ENCODE measurements around the gene HHATL. TPM values are rescaled to one million over a fixed set of nuclear protein-coding genes. Genes with fewer than 3 reads are reported as not detected.
A peak's percentile ranks its signal among the peaks of the same experiment; 100 is the strongest.

Gene HHATL
- total RNA-seq = not detected

GRCh38 chr3:42702066-42702951, at the start of gene HHATL:
HHATL (minus strand) TSS chr3:42702798; CDS start chr3:42700826, 1,972 bp downstream.
- H3K4me1 Mint-ChIP-seq = peaks cover 13% of the 10 kb centered on the region
- ATAC-seq (ENCODE audit: low read depth) (no peak), DNase-seq (no peak)
- H3K36me3 Mint-ChIP-seq = no peaks in the 10 kb centered on the region
- H3K4me3 Mint-ChIP-seq = no peak within 1 kb of the TSS
- no peak within 1 kb of the TSS for H3K27ac Mint-ChIP-seq
- H3K27me3 Mint-ChIP-seq = no peaks in the 10 kb centered on the region
- POLR2A ChIA-PET = no interaction called here
- H3K9me3 Mint-ChIP-seq = no peaks in the 10 kb centered on the region

- POLR2A ChIA-PET = no interaction called here
- ATAC-seq (ENCODE audit: low read depth) (no peak), DNase-seq (no peak)
- Mint-ChIP-seq H3K9me3 (no peaks in the 10 kb centered on the region), H3K4me1 (peaks cover 17% of the 10 kb centered on the region), H3K36me3 (no peaks in the 10 kb centered on the region), H3K27me3 (peaks cover 5% of the 10 kb centered on the region), H3K4me3 (no peak overlapping the region), H3K27ac (no peak overlapping the region)
Observed at GRCh38 chr3:42751609-42752008, 49.0 kb upstream of the HHATL start.

- Mint-ChIP-seq H3K36me3 (no peaks in the 10 kb centered on the region), H3K4me1 (peaks cover 17% of the 10 kb centered on the region), H3K27me3 (peaks cover 2% of the 10 kb centered on the region), H3K27ac (no peak overlapping the region), H3K4me3 (no peak overlapping the region), H3K9me3 (no peaks in the 10 kb centered on the region)
- ATAC-seq (ENCODE audit: low read depth) = no peak
- no peak for DNase-seq
- POLR2A ChIA-PET = no interaction called here
Observed at GRCh38 chr3:42750834-42751233, 48.2 kb upstream of the HHATL start.

GRCh38 chr3:42749753-42750231, 47.2 kb upstream of the HHATL start:
- Mint-ChIP-seq H3K27ac (no peak overlapping the region), H3K4me1 (peaks cover 13% of the 10 kb centered on the region), H3K4me3 (no peak overlapping the region), H3K36me3 (no peaks in the 10 kb centered on the region), H3K9me3 (no peaks in the 10 kb centered on the region), H3K27me3 (no peaks in the 10 kb centered on the region)
- ATAC-seq (ENCODE audit: low read depth) = peak; percentile 46
- POLR2A ChIA-PET = no interaction called here
- no peak for DNase-seq

- POLR2A ChIA-PET = no interaction called here
- no peak overlapping the region for H3K27ac Mint-ChIP-seq
- DNase-seq = no peak
- ATAC-seq (ENCODE audit: low read depth) = no peak
- H3K4me3 Mint-ChIP-seq = no peak overlapping the region
- no peaks in the 10 kb centered on the region for H3K36me3 Mint-ChIP-seq
- H3K4me1 Mint-ChIP-seq = peaks cover 14% of the 10 kb centered on the region
- H3K9me3 Mint-ChIP-seq = no peaks in the 10 kb centered on the region
- no peaks in the 10 kb centered on the region for H3K27me3 Mint-ChIP-seq
Observed at GRCh38 chr3:42749025-42749752, 46.6 kb upstream of the HHATL start.

GRCh38 chr3:42747581-42747980, 45.0 kb upstream of the HHATL start:
- Mint-ChIP-seq H3K9me3 (no peaks in the 10 kb centered on the region), H3K27ac (peak overlapping the region; percentile 16), H3K4me3 (no peak overlapping the region), H3K27me3 (no peaks in the 10 kb centered on the region), H3K4me1 (peaks cover 16% of the 10 kb centered on the region), H3K36me3 (no peaks in the 10 kb centered on the region)
- DNase-seq = no peak
- POLR2A ChIA-PET = interaction anchor here (0.7 kb wide), 1 partner anchor 147 kb away, joined by 4 read pairs; the partner anchor contains the start of gene NKTR
- no peak for ATAC-seq (ENCODE audit: low read depth)

GRCh38 chr3:42746455-42747450, 44.2 kb upstream of the HHATL start:
- H3K27ac Mint-ChIP-seq = peak overlapping the region; percentile 16

GRCh38 chr3:42745776-42746454, 43.3 kb upstream of the HHATL start:
- DNase-seq (no peak), ATAC-seq (ENCODE audit: low read depth) (no peak)
- no peaks in the 10 kb centered on the region for H3K9me3 Mint-ChIP-seq
- no peak overlapping the region for H3K4me3 Mint-ChIP-seq
- no peaks in the 10 kb centered on the region for H3K27me3 Mint-ChIP-seq
- H3K36me3 Mint-ChIP-seq = no peaks in the 10 kb centered on the region
- POLR2A ChIA-PET = interaction anchor here (0.8 kb wide), 1 partner anchor 163 kb away, joined by 4 read pairs; no protein-coding TSS in a partner anchor
- no peak overlapping the region for H3K27ac Mint-ChIP-seq
- peaks cover 16% of the 10 kb centered on the region for H3K4me1 Mint-ChIP-seq

More at GRCh38 chr3:42746455-42747450, 44.2 kb upstream of the HHATL start:
- H3K27me3 Mint-ChIP-seq = no peaks in the 10 kb centered on the region
- no peaks in the 10 kb centered on the region for H3K36me3 Mint-ChIP-seq
- peaks cover 16% of the 10 kb centered on the region for H3K4me1 Mint-ChIP-seq
- ATAC-seq (ENCODE audit: low read depth) (no peak), DNase-seq (no peak)
- H3K9me3 Mint-ChIP-seq = no peaks in the 10 kb centered on the region
- no peak overlapping the region for H3K4me3 Mint-ChIP-seq
- POLR2A ChIA-PET = no interaction called here

GRCh38 chr3:42745291-42745745, 42.7 kb upstream of the HHATL start:
- H3K4me1 Mint-ChIP-seq = peaks cover 16% of the 10 kb centered on the region
- H3K36me3 Mint-ChIP-seq = no peaks in the 10 kb centered on the region
- POLR2A ChIA-PET = interaction anchor here (0.8 kb wide), 1 partner anchor 163 kb away, joined by 4 read pairs; no protein-coding TSS in a partner anchor
- H3K27ac Mint-ChIP-seq = no peak overlapping the region
- H3K27me3 Mint-ChIP-seq = no peaks in the 10 kb centered on the region
- H3K9me3 Mint-ChIP-seq = no peaks in the 10 kb centered on the region
- ATAC-seq (ENCODE audit: low read depth) (no peak), DNase-seq (no peak)
- no peak overlapping the region for H3K4me3 Mint-ChIP-seq

GRCh38 chr3:42743204-42743995, 40.8 kb upstream of the HHATL start:
- no peak overlapping the region for H3K4me3 Mint-ChIP-seq
- POLR2A ChIA-PET = interaction anchor here (0.6 kb wide), 1 partner anchor 161 kb away, joined by 3 read pairs; the partner anchor contains the start of gene SEC22C
- H3K27me3 Mint-ChIP-seq = peaks cover 3% of the 10 kb centered on the region
- no peaks in the 10 kb centered on the region for H3K9me3 Mint-ChIP-seq
- no peak overlapping the region for H3K27ac Mint-ChIP-seq
- peaks cover 12% of the 10 kb centered on the region for H3K4me1 Mint-ChIP-seq
- no peaks in the 10 kb centered on the region for H3K36me3 Mint-ChIP-seq
- no peak for DNase-seq
- ATAC-seq (ENCODE audit: low read depth) = no peak

- ATAC-seq (ENCODE audit: low read depth) (no peak), DNase-seq (no peak)
- H3K4me3 Mint-ChIP-seq = no peak overlapping the region
- no peaks in the 10 kb centered on the region for H3K9me3 Mint-ChIP-seq
- no peak overlapping the region for H3K27ac Mint-ChIP-seq
- POLR2A ChIA-PET = no interaction called here
- H3K27me3 Mint-ChIP-seq = peaks cover 9% of the 10 kb centered on the region
- H3K4me1 Mint-ChIP-seq = peaks cover 7% of the 10 kb centered on the region
- no peaks in the 10 kb centered on the region for H3K36me3 Mint-ChIP-seq
Observed at GRCh38 chr3:42742688-42743087, 40.1 kb upstream of the HHATL start.

GRCh38 chr3:42742259-42742658, 39.7 kb upstream of the HHATL start:
- no peak overlapping the region for H3K4me3 Mint-ChIP-seq

More at GRCh38 chr3:42742259-42742658, 39.7 kb upstream of the HHATL start:
- ATAC-seq (ENCODE audit: low read depth) = no peak
- POLR2A ChIA-PET = no interaction called here
- Mint-ChIP-seq H3K36me3 (no peaks in the 10 kb centered on the region), H3K27ac (no peak overlapping the region), H3K27me3 (peaks cover 9% of the 10 kb centered on the region), H3K4me1 (peaks cover 3% of the 10 kb centered on the region), H3K9me3 (no peaks in the 10 kb centered on the region)
- DNase-seq = no peak

Measured in activated naive CD8-positive, alpha-beta T cell treated with anti-CD3 and anti-CD28 coated beads, Interleukin-2, amount 10 ng/mL, durations not matched to agents 7 days and 5 days (primary cell).